Measurements from ENCODE around the gene PRKCA.
"Not testable (repeated sequence)": the region's sequence is repeated elsewhere in the genome, so short reads cannot be mapped to it uniquely, and the experiment has no call there.

The PRKCA gene

DNA sequence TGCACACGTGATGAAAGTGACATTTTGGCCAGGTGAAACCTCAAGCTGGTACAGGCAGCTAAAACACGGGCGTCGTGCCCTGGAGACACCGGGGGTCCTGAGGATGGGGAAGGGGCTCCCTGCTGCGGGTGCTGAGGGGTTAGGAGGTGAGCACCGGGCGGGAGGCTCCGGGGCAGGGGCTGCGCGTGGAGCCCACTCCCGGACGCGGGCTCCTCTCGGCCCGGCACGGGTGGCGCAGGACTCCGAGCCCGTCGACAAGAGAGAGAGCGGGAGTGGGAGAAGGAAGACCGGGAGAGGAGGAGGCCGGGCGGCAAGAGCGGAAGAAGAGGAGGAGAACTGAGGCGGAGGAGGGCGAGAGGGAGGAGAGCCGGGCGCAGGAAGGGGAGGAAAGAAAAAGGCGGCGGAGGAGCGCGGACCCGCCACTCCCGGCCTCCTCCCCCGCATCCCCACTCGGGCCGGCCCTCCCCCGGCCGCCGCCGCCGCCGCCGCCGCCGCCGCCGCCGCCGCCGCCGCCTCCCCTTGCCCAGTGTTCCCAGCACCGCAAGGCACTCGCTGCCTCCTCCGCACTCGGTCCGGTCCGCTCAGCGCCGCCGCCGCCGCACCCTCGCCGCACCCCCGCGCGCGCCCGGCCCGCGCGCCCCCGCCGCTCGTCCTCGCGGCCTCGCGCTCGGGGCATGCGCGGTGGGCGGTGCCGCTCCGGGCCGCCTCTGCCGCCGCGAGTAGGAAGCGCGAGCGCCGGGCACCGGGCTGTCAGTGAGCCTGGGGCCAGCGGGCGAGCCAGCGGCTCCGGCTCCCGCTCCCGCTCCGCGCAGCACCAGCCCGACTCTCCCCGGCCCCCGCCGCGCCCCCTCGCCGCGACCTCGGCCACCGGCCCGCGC, at the start of gene PRKCA:
PRKCA (plus strand) TSS at position 750 of the 878 bp plus-strand sequence.
- peak; percentile 47 for DNase-seq (ENCODE audit: low read depth in 2 of 2)

- not testable (repeated sequence) for DNase-seq (ENCODE audit: low read depth in 2 of 2)
These were observed 49.0 kb upstream of the PRKCA start for GRCh38 chr17:66253458-66253857.

- DNase-seq (ENCODE audit: low read depth in 2 of 2) = peak in 1 of 2 donors; percentile 13
These were observed 47.3 kb upstream of the PRKCA start for GRCh38 chr17:66255112-66255511.

- no peak for DNase-seq (ENCODE audit: low read depth in 2 of 2)
These were observed 46.9 kb upstream of the PRKCA start for GRCh38 chr17:66255527-66255971.

- DNase-seq (ENCODE audit: low read depth in 2 of 2) = no peak
These were observed 42.1 kb upstream of the PRKCA start for GRCh38 chr17:66260275-66260674.

DNA sequence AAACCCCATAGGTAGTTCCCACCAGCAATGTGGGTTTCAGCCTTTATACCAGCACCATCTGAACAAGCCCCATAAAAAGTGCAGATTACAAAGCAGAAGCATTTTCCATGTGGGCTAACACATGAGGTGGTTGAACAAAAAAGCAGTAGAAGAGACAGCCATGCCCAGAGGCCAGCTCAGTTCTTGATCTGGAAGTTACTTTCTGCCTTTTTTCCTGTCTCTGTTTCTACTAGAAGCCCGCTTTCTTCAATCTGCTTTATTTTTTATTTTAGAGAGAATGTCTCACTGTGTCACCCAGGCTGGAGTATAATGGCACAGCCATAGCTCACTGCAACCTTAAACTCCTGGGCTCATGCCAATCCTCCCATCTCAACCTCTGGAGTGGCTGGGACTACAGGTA, 41.7 kb upstream of the PRKCA start:
- DNase-seq (ENCODE audit: low read depth in 2 of 2) = no peak

GRCh38 chr17:66262767-66263166, 39.6 kb upstream of the PRKCA start:
- DNase-seq (ENCODE audit: low read depth in 2 of 2) = no peak

DNA sequence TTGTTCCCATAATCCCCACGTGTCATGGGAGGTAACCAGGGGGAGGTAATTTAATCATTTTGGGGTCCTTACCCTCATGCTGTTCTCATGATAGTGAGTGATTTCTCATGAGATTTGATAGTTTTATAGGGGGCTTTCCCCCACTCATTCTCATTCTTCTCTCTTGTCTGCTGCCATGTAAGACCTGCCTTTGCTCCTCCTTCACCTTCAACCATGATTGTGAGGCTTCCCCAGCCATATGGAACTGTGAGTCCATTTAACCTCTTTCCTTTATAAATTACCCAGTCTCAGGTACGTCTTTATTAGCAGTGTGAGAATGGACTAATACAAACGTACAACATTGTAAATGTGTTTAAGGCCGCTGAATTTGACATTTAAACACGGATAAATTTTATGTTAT, 37.7 kb upstream of the PRKCA start:
- DNase-seq (ENCODE audit: low read depth in 2 of 2) = no peak

GRCh38 chr17:66268247-66268927, 34.0 kb upstream of the PRKCA start:
- DNase-seq (ENCODE audit: low read depth in 2 of 2) = no peak

DNA sequence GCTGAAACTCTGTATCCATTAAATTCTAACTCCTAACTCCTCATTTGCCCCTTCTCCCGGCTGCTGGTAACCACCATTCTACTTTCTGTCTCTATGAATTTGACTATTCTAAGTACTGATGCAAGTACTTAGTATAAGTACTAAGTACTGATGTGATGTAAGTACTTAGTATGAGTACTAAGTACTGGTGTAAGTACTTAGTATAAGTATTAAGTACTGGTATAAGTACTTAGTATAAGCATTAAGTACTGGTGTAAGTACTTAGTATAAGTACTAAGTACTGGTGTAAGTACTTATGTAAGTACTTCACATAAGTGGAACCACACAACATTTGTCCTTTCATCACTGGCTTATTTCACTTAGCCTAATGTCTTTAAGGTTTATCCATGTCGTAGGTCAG, 32.3 kb upstream of the PRKCA start:
- DNase-seq (ENCODE audit: low read depth in 2 of 2) = no peak

DNA sequence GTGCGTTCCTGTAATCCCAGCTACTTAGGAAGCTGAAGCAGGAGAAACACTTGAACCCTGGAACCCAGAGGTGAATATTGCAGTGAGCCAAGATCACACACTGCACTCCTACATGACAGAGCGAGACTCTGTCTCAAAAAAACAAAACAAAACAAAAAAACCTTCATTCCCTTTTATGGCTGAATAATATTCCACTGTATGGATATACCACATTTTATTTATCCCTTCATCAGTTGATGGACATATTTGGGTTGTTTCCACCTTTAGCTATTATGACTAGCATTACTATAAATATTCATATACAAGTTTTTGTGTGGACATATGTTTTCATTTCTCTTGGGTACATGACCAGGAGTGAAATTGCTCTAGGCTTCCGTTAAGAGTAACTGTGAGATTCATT, 30.9 kb upstream of the PRKCA start:
- no peak for DNase-seq (ENCODE audit: low read depth in 2 of 2)

GRCh38 chr17:66272811-66273585, 29.4 kb upstream of the PRKCA start:
- no peak for DNase-seq (ENCODE audit: low read depth in 2 of 2)

DNA sequence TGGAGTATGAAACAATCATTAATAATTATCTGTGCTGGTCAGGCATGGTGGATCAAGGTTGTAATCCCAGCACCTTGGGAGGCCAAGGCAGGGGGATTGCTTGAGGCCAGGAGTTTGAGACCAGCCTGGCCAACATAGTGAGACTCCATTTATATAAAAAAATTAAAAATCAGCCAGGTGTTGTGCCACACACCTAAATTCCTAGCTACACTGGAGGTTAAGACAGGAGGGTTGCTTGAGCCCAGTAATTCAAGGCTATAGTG, 28.9 kb upstream of the PRKCA start:
- no peak for DNase-seq (ENCODE audit: low read depth in 2 of 2)

DNA sequence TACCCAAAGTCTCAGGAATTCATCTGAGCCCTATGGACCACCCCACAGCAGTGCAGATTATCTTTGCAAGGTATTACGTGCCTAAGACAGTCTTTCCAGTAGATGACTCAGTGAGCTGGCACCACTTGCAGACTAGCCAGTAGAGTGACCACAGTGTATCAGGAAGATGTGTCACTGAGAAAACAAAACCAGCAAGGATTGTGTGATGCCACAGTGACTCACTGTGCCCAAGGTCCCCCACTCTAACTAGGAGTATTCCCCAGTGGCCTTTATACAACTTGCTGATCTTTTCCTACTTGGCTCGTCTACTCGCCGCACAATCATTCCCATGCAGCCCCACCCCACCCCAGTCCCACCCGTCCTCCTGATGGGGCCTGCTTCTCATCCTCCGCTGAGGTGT, 26.8 kb upstream of the PRKCA start:
- DNase-seq (ENCODE audit: low read depth in 2 of 2) = no peak

- DNase-seq (ENCODE audit: low read depth in 2 of 2) = no peak
These were observed 26.0 kb upstream of the PRKCA start for GRCh38 chr17:66276328-66276937.

- DNase-seq (ENCODE audit: low read depth in 2 of 2) = no peak
These were observed 25.2 kb upstream of the PRKCA start for GRCh38 chr17:66277191-66277590.

DNA sequence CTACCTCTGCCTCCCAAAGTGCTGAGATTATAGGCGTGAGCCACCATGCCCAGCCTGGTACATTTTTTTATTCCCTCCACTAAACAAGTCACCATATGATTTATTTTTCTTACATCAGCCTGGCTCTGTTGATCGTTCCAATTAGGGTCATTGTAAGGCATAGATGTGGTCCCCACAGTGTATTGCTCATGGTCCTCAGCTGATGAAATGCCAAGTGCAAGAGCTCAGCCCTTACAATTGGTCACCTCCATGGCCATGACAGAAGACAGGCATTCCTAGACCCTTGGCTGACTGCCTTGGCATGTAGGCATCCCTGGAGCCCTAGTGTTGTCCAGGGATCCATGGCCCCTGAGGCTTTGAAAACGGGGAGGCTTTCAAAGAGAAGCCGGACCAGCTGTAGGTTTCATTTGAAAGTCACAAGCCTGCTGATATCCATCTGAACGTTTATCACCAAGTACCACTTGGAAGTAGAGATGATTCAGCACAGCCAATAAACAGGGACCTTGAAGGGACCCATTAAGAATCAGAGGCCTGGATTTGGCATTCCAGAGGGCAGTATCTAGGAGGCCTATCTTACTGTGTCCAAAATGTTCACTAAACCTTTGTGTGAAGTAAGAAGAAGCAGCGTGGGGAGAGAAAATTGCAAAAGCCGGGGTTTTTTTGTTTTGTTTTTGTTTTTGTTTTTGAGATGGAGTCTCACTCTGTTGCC, 20.6 kb upstream of the PRKCA start:
- no peak for DNase-seq (ENCODE audit: low read depth in 2 of 2)

- no peak for DNase-seq (ENCODE audit: low read depth in 2 of 2)
These were observed 19.0 kb upstream of the PRKCA start for GRCh38 chr17:66283296-66283934.

DNA sequence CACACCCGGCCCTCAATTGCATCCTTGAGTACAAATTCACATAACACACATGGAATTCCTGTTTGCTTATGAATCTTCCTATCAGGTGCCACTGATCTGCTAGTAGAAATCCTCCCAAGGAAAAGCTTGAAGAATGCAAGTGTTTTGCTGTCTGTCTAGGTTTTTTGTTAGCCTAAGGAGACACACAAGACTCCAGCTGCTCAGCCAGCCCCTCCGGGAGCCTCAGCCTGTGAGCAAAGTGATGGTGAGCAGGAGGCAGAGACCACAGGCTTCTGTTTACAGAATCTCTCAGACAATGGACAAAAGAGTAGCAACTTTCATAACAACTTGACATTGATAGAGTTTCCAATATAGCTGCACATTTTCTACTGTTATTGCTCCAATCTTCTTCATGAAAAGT, 18.4 kb upstream of the PRKCA start:
- DNase-seq (ENCODE audit: low read depth in 2 of 2) = no peak

- no peak for DNase-seq (ENCODE audit: low read depth in 2 of 2)
These were observed 17.3 kb upstream of the PRKCA start for GRCh38 chr17:66285149-66285548.

DNA sequence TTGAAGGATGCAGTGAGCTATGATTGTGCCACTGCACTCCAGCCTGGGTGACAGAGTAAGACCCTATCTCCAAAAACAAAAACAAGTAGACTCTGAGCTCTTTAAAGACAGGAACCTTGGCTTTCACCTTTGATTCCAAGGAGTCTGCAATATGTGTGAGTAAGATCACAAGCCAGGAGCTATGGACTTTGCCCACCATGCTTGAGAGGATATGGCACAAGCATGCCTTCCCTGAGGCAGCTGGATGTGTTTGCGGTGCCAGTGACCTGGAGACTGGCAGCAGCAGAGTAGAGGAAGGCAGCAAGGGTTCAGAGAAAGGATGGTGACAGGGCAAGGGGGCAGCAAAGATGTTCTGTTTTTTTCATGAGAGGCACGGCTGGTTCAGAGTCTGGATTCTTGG, 14.5 kb upstream of the PRKCA start:
- no peak for DNase-seq (ENCODE audit: low read depth in 2 of 2)

Measured in activated CD4-positive, alpha-beta T cell treated with anti-CD3 and anti-CD28 coated beads for 24 hours (primary cell).